Suprapubic skin (tissue), 4 donors: ENCODE results near the gene PRKCZ.

Source experiments
- CTCF ChIP-seq, 2 donors: fragments of 200-600 bp in 1 of 2; fragments of 450-650 bp in 1 of 2; sonication (generic) in 1 of 2; IDR thresholded peaks; one replicate each; pipeline ENCODE4 v1.5.1; 2016 to 2019; ENCODE audit warnings: antibody characterized with exemption in 2 of 2, mild to moderate bottlenecking in 1 of 2, moderate library complexity in 1 of 2
- EP300 ChIP-seq: sonication (generic); formaldehyde crosslinking; IDR thresholded peaks from one replicate; pipeline ENCODE4 v1.6.1; 2017; ENCODE audit warnings: antibody characterized with exemption
- POLR2A ChIP-seq, 2 donors: fragments of 450-650 bp; IDR thresholded peaks; one replicate each; pipeline ENCODE4 v1.6.1; 2017; ENCODE audit warnings: antibody characterized with exemption in 2 of 2, mild to moderate bottlenecking in 2 of 2, moderate library complexity in 2 of 2
- POLR2AphosphoS5 ChIP-seq, 3 donors: sonication (generic); formaldehyde crosslinking; IDR thresholded peaks; one replicate each; pipeline ENCODE4 v1.6.1; 2017; ENCODE audit warnings: antibody characterized with exemption in 3 of 3

- TF ChIP-seq CTCF (IDR thresholded peaks at IDR 0.05) (no peak), POLR2A (IDR thresholded peaks at IDR 0.05) (no peak), POLR2AphosphoS5 (IDR thresholded peaks at IDR 0.05) (no peak), EP300 (no peak)
Measured at GRCh38 chr1:2110738-2111673, 60.8 kb downstream of the PRKCZ start.
